ENCODE data around the gene MTSS2. TPM values are rescaled to one million over a fixed set of nuclear protein-coding genes. Genes with fewer than 3 reads are reported as not detected.

The MTSS2 gene
- total and polyA plus RNA-seq, 2 of the 8 experiments (the other 6 are each of a cell fraction or from before 2014, with no cell fraction given), result 23.3 to 36.7 TPM

DNA sequence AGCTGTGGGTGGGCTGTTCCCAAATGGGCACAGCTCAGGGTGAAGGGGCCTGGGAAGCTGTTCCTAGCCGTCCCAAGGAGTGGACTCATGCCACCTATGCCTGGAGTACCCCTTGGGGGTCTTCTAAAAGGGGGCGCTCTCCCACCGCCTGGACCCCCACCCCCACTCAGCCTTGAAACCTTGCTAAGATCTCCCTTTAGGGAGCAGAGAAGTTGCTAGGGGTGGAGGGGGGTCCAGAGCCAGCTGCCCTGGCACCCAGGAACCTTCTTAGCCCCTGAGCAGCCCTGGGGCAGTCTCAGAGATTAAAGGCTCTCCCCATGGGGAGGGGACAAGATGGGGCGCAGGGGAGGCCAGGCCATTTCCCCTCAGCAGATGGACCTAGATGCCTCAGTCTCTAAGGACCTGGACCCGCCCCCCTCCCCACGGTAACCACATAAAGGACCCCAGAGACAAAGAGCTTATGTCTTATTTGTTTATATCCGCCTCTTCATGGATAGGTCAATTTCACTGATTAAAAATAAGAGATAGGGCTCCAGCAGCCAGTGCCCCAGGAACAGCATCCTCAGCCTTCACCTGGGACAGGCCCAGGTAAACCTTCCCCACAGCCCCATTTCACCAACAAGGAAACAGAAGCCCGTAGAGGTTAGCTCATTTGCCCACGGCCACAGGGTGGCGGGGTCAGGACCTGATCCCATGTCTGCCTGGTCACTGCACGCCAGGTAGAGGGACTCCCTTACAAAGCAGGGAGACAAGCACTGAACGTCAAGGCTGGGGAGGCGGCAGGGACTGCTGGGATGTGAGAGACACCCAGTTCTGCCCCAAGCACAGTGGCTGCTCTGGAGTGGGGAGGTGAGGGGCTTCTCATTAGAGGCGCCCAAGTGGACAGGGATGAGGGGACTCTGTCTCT, 3.4 kb downstream of the MTSS2 start:
- H2AFZ ChIP-seq (ENCODE audit: low read length), result no peak overlapping the region
- ChIA-PET POLR2A (ENCODE audit: partially characterized antibody) (interaction anchor here (0.6 to 2.4 kb wide), 7 partner anchors 8 to 97 kb away, joined by 3 to 8 read pairs (median 3); no protein-coding TSS in a partner anchor), CTCF (ENCODE audit: partially characterized antibody) (interaction anchor here (0.6 to 8.0 kb wide), 17 partner anchors 10 to 764 kb away, joined by 3 to 148 read pairs (median 5); no protein-coding TSS in a partner anchor)
- DNase-seq (ENCODE audit: low read depth in 1 of 2, low spot score in 2 of 2), result no peak
- no peak overlapping the region for H2AK5ac ChIP-seq (ENCODE audit: low read depth, low read length)
- H3K27ac ChIP-seq (ENCODE audit: low read depth, low read length), result no peak overlapping the region
- H3K27me3 ChIP-seq (replicated peaks in 1 of 4; ENCODE audit: control insufficient read depth in 3 of 4, extremely low read depth in 1 of 4, insufficient read depth in 3 of 4, low read length in 3 of 4), result peaks cover 0 to 8% (median 3%) of the 10 kb centered on the region in 4 experiments; a peak in 4 of 7 replicates
- no peak for FAIRE-seq
- H2BK120ac ChIP-seq (replicated peaks; ENCODE audit: low read depth, low read length), result no peak overlapping the region
- H3K56ac ChIP-seq (replicated peaks; ENCODE audit: insufficient read length, low read depth, low read length), result no peak overlapping the region
- peaks cover 6% of the 10 kb centered on the region; the same call in 1 of the 2 replicates for H3K23me2 ChIP-seq (ENCODE audit: low read depth, low read length)
- H3K9me3 ChIP-seq (ENCODE audit: insufficient read depth in 2 of 2, low read depth in 1 of 2, low read length in 1 of 2), result no peaks in the 10 kb centered on the region
- no peak overlapping the region for H3K4me2 ChIP-seq (ENCODE audit: insufficient read depth in 1 of 2, low read depth in 2 of 2, low read length in 2 of 2)
- no peaks in the 10 kb centered on the region; a peak in 1 of 4 replicates for H3K79me2 ChIP-seq (ENCODE audit: control insufficient read depth in 1 of 2, insufficient read depth in 2 of 2, low read length in 2 of 2)
- H4K20me1 ChIP-seq (replicated peaks in 1 of 2; ENCODE audit: control insufficient read depth in 1 of 2, insufficient read depth in 2 of 2, low read length in 2 of 2), result peaks cover 8 to 9% of the 10 kb centered on the region in 2 experiments
- no peak overlapping the region for H2BK12ac ChIP-seq (ENCODE audit: low read depth, low read length)
- H2BK5ac ChIP-seq (ENCODE audit: low read depth, low read length), result no peak overlapping the region
- H2BK15ac ChIP-seq (ENCODE audit: low read length), result no peak overlapping the region
- WGBS, 2 experiments (ENCODE audit: extremely low coverage in 1 of 2, insufficient coverage in 1 of 2, insufficient read length in 1 of 2, insufficient replicate concordance in 2 of 2, low coverage in 1 of 2, low lambda C conversion rate in 2 of 2, missing lambda C conversion rate in 1 of 2), result 81% methylated on average over 12 of the region's 14 CpGs; no CpG with 5 or more reads in 1 of the 2 experiments
- H3K79me1 ChIP-seq (ENCODE audit: low read depth, low read length), result peaks cover 3% of the 10 kb centered on the region; the same call in 1 of the 2 replicates
- no peaks in the 10 kb centered on the region; a peak in 1 of 8 replicates for H3K36me3 ChIP-seq (ENCODE audit: control insufficient read depth in 2 of 4, insufficient read depth in 4 of 4, low read length in 3 of 4)
- no peak overlapping the region for H3K9ac ChIP-seq (replicated peaks in 1 of 4; ENCODE audit: extremely low read depth in 1 of 4, low read depth in 3 of 4, low read length in 3 of 4)
- no peak overlapping the region for H4K91ac ChIP-seq (replicated peaks; ENCODE audit: insufficient read length, low read length)
- H3K4me1 ChIP-seq (replicated peaks in 1 of 4; ENCODE audit: control insufficient read depth in 3 of 4, insufficient read depth in 4 of 4, low read length in 3 of 4), result peaks cover 0 to 29% (median 13%) of the 10 kb centered on the region in 4 experiments; a peak in 6 of 7 replicates
- H3K18ac ChIP-seq (ENCODE audit: extremely low read depth, low read length), result no peak overlapping the region
- H3K4ac ChIP-seq (replicated peaks; ENCODE audit: insufficient read length, low read depth, low read length), result no peak overlapping the region
- H3K23ac ChIP-seq (ENCODE audit: insufficient read length), result no peak overlapping the region
- H3K14ac ChIP-seq (ENCODE audit: insufficient read length), result no peak overlapping the region
- H4K8ac ChIP-seq (ENCODE audit: extremely low read depth, insufficient read depth, low read length), result no peak overlapping the region
- H3K4me3 ChIP-seq (ENCODE audit: extremely low read depth in 1 of 4, insufficient read depth in 2 of 4, low read depth in 3 of 4, low read length in 4 of 4), result no peak overlapping the region
- no peak overlapping the region for H2BK20ac ChIP-seq (ENCODE audit: low read length)
- H4K5ac ChIP-seq (ENCODE audit: insufficient read length, low read depth, low read length), result no peak overlapping the region
- TF ChIP-seq RAD21 (IDR thresholded peaks at IDR 0.05 in 1 of 2, conservative IDR thresholded peaks at IDR 0.05 in 1 of 2; ENCODE audit: low read depth in 2 of 2, low read length in 2 of 2), result peak; percentile 19 to 49; a peak in 2 of 4 replicates
- TF ChIP-seq KDM4A (IDR thresholded peaks at IDR 0.05; ENCODE audit: low read depth, low read length, severe bottlenecking), result no peak
- TF ChIP-seq MAFK (IDR thresholded peaks at IDR 0.05; ENCODE audit: low read depth, low read length), result no peak
- no peak for TF ChIP-seq SIRT6 (IDR thresholded peaks at IDR 0.05; ENCODE audit: low read length)
- TF ChIP-seq EGR1 (IDR thresholded peaks at IDR 0.05; ENCODE audit: borderline replicate concordance, low read depth, low read length), result no peak
- TF ChIP-seq, protein P1, sequence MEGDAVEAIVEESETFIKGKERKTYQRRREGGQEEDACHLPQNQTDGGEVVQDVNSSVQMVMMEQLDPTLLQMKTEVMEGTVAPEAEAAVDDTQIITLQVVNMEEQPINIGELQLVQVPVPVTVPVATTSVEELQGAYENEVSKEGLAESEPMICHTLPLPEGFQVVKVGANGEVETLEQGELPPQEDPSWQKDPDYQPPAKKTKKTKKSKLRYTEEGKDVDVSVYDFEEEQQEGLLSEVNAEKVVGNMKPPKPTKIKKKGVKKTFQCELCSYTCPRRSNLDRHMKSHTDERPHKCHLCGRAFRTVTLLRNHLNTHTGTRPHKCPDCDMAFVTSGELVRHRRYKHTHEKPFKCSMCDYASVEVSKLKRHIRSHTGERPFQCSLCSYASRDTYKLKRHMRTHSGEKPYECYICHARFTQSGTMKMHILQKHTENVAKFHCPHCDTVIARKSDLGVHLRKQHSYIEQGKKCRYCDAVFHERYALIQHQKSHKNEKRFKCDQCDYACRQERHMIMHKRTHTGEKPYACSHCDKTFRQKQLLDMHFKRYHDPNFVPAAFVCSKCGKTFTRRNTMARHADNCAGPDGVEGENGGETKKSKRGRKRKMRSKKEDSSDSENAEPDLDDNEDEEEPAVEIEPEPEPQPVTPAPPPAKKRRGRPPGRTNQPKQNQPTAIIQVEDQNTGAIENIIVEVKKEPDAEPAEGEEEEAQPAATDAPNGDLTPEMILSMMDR (IDR thresholded peaks at IDR 0.05; ENCODE audit: control extremely low read depth in 1 of 3, insufficient read depth in 1 of 3, low read depth in 1 of 3, low read length in 3 of 3), result peak in 2 of 3 experiments; percentile 40; a peak in 2 of 4 replicates
- no peak for TF ChIP-seq SP1 (IDR thresholded peaks at IDR 0.05; ENCODE audit: low read depth, low read length)
- no peak for TF ChIP-seq NRF1 (IDR thresholded peaks at IDR 0.05; ENCODE audit: low read depth, low read length)

All from H1 (cell line).